Stimulated activated naive CD8-positive, alpha-beta T cell treated with anti-CD3 and anti-CD28 coated beads, Interleukin-15, Interleukin-2, amounts not matched to agents 100 ng/mL and 50 ng/mL, for 24 hours (primary cell): Measurements from ENCODE around the gene RIN1.

Experiments
- H3K27ac Mint-ChIP-seq: one replicate; pipeline ENCODE4 v1.8.0; 2021; ENCODE audit warnings: mild to moderate bottlenecking, mixed read lengths
- H3K27me3 Mint-ChIP-seq: one replicate; pipeline ENCODE4 v1.8.0; 2021; ENCODE audit warnings: mixed read lengths
- H3K36me3 Mint-ChIP-seq: one replicate; pipeline ENCODE4 v1.8.0; 2021; ENCODE audit warnings: low read depth, mixed read lengths
- H3K4me1 Mint-ChIP-seq: one replicate; pipeline ENCODE4 v1.8.0; 2021; ENCODE audit warnings: low read depth, mixed read lengths
- H3K4me3 Mint-ChIP-seq: one replicate; pipeline ENCODE4 v1.8.0; 2021; ENCODE audit warnings: mild to moderate bottlenecking, mixed read lengths
- H3K9me3 Mint-ChIP-seq: one replicate; pipeline ENCODE4 v1.8.0; 2021; ENCODE audit warnings: mixed read lengths

The RIN1 gene

DNA sequence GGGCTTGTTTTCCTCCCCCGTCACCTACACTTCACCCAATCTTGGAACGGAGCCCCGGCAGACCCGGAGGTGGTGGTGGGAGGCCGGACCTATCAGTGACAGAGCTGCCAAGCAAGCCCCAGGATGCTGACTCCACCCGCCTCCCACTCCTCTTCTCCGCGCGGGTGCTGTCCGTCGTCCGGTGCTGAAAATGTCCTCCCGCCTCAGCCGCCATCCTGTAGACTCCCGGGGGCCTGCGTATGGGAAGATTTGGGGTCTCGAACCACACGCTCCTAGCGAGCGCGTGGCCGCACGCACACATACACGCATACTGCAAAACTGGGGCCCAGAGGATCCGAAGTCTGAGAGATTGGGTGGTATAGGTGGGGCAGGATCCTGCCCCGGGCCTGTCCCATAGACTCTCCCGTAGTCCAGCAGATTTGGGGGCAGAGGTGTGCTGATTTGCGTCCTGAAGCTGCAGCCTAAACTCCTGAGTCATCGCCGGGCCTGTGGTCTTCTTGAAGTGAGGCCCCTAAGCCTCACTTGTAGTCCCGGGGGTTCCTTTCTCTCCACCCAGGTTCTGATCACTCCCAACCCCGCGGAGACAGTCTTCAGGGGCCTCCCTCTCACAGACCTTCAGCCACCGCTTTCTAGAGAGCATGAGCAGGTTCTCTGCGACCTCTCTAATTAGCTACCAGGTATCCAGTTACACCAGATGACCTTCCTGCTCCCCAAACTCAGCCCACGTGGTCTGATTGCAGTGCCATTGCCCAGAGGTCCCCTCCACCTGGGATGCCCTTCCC is 46.5 kb downstream of the RIN1 start:
- Mint-ChIP-seq H3K27me3 (peaks cover 20% of the 10 kb centered on the region), H3K4me1 (peaks cover 34% of the 10 kb centered on the region), H3K4me3 (peak overlapping the region; percentile 90), H3K36me3 (peaks cover 3% of the 10 kb centered on the region), H3K9me3 (no peaks in the 10 kb centered on the region), H3K27ac (peak overlapping the region; percentile 88)

GRCh38 chr11:66288671-66289547 is 47.3 kb downstream of the RIN1 start, which contains the start of gene YIF1A:
YIF1A (minus strand) TSS chr11:66289143; CDS start chr11:66288985, 158 bp downstream.
- Mint-ChIP-seq H3K36me3 (peaks cover 3% of the 10 kb centered on the region), H3K4me1 (peaks cover 34% of the 10 kb centered on the region), H3K27ac (peak within 1 kb of the TSS; percentile 88), H3K9me3 (no peaks in the 10 kb centered on the region), H3K4me3 (peak within 1 kb of the TSS; percentile 90), H3K27me3 (peaks cover 20% of the 10 kb centered on the region)

DNA sequence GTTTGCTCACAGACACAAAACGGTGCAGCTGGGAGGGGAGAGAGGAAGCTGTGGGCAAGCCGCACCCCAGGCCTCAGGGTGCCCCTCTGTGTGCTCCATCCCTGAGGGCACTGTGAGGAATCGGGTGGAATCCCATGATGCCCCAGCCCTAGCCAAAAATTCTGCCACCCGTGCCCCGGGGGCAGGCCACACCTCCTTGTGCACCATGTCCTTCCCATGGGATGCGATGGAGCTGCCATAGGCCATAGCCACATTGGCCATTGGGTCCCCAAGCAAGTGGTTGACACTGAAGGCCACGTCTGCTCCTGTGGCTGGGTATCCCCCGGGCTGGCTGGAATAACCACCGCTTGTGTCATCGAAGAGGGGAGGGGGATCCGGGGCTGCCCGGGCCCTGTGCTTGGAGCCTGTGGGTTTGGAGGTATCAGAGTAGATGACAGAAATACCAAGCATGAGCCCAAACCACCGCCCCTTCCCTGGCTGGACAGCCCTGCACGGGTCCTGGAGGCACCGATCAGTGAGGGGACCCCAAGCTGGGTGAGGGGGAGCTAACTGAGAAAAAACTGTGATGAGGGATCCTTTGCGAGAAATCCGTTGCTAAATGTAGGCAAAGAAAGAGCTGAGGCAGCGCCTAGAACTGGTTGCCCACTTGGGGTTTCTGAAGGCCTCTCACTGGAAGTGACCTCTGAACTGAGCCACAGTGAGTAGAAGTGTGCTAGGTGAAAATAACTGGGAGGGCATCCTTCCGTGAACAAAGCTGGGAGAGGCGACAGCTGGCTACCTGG is 48.2 kb downstream of the RIN1 start:
- Mint-ChIP-seq H3K36me3 (peaks cover 3% of the 10 kb centered on the region), H3K4me1 (peaks cover 35% of the 10 kb centered on the region), H3K27ac (peak overlapping the region; percentile 69), H3K4me3 (peak overlapping the region; percentile 90), H3K27me3 (peaks cover 13% of the 10 kb centered on the region), H3K9me3 (no peaks in the 10 kb centered on the region)

GRCh38 chr11:66287211-66287888 is 48.9 kb downstream of the RIN1 start:
- Mint-ChIP-seq H3K9me3 (no peaks in the 10 kb centered on the region), H3K4me1 (peaks cover 37% of the 10 kb centered on the region), H3K27me3 (peaks cover 6% of the 10 kb centered on the region), H3K4me3 (peak overlapping the region; percentile 90), H3K27ac (peak overlapping the region; percentile 40), H3K36me3 (peaks cover 3% of the 10 kb centered on the region)

GRCh38 chr11:66286699-66287098 is 49.5 kb downstream of the RIN1 start:
- Mint-ChIP-seq H3K9me3 (no peaks in the 10 kb centered on the region), H3K4me3 (no peak overlapping the region), H3K4me1 (peaks cover 43% of the 10 kb centered on the region), H3K36me3 (peaks cover 3% of the 10 kb centered on the region), H3K27ac (no peak overlapping the region), H3K27me3 (peaks cover 6% of the 10 kb centered on the region)

GRCh38 chr11:66285250-66285947 is 50.8 kb downstream of the RIN1 start:
- H3K9me3 Mint-ChIP-seq = no peaks in the 10 kb centered on the region
- no peaks in the 10 kb centered on the region for H3K27me3 Mint-ChIP-seq
- H3K4me1 Mint-ChIP-seq = peaks cover 38% of the 10 kb centered on the region
- no peak overlapping the region for H3K27ac Mint-ChIP-seq
- H3K36me3 Mint-ChIP-seq = peaks cover 3% of the 10 kb centered on the region
- H3K4me3 Mint-ChIP-seq = no peak overlapping the region

GRCh38 chr11:66284526-66285078 is 51.6 kb downstream of the RIN1 start:
- Mint-ChIP-seq H3K9me3 (no peaks in the 10 kb centered on the region), H3K27ac (no peak overlapping the region), H3K36me3 (peaks cover 3% of the 10 kb centered on the region), H3K4me1 (peaks cover 32% of the 10 kb centered on the region), H3K4me3 (no peak overlapping the region), H3K27me3 (peaks cover 1% of the 10 kb centered on the region)

GRCh38 chr11:66283461-66284105 is 52.7 kb downstream of the RIN1 start:
- Mint-ChIP-seq H3K27me3 (peaks cover 6% of the 10 kb centered on the region), H3K36me3 (peaks cover 3% of the 10 kb centered on the region), H3K4me1 (peaks cover 33% of the 10 kb centered on the region), H3K4me3 (no peak overlapping the region), H3K9me3 (no peaks in the 10 kb centered on the region), H3K27ac (no peak overlapping the region)

DNA sequence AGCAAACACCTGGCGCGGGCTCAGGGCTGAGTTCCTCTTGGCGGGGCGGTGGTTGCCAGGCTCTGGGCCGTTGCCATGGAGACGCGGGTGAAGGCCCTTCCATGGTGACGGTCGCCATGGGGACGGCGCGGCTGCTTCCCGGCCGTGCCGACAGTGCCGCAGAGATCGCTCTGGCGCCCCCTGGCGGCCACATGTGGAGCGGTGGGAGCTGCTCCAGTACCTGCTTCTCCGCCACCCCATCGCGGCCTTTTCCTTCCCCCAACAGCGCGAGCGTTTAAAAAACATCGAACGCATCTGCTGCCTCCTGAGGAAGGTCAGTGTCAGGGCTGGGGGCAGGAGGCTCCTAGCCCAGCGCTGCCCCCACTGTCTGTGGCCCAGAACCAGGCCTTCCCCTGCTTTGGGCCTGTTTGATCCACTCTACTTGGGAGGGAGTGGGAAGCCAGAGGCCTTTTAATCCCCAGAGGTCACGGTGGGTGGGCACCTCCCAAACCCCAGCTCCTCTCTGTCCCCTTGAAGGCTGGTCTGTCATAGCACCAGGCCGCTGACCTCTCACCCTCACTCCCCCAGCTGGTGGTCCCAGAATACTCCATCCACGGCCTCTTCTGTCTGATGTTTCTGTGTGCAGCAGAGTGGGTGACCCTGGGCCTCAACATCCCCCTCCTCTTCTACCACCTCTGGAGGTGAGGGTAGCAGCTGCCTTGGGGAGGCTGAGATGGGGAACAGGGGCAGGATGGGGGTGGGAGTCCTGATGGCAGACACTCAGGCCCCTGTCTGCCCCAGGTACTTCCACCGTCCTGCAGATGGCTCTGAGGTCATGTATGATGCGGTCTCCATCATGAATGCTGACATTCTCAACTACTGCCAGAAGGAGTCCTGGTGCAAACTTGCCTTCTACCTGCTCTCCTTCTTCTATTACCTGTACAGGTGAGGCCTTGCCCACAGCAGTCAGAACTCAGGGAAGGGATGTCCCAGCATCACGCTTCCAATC is 53.5 kb downstream of the RIN1 start:
- Mint-ChIP-seq H3K9me3 (no peaks in the 10 kb centered on the region), H3K27ac (no peak overlapping the region), H3K27me3 (peaks cover 6% of the 10 kb centered on the region), H3K36me3 (peaks cover 3% of the 10 kb centered on the region), H3K4me3 (peak overlapping the region; percentile 41), H3K4me1 (peaks cover 34% of the 10 kb centered on the region)
